ENCODE data around the gene UBXN11.

- TF ChIP-seq CTCF (IDR thresholded peaks at IDR 0.05) (no peak), EP300 (IDR thresholded peaks at IDR 0.05) (no peak)
These were observed 20.9 kb downstream of the UBXN11 start for GRCh38 chr1:26285366-26286063.
